CD14-positive monocyte (primary cell): ENCODE data around the gene PPP1R1C. TPM values are rescaled to one million over a fixed set of nuclear protein-coding genes. Genes with fewer than 3 reads are reported as not detected.

ENCODE experiments used
- DNase-seq, 3 donors: peaks; one replicate each; pipeline ENCODE4 v3.0.0-alpha.2; 2011 to 2022
- H2AFZ ChIP-seq: 2 replicates; pipeline ENCODE4 v1.6.0; 2012; ENCODE audit warnings: mild to moderate bottlenecking, low read depth, low read length, inconsistent platforms; ENCODE audit not compliant: insufficient read depth, poor library complexity, severe bottlenecking
- H3K27ac ChIP-seq, 2 donors: 1 replicate in 1 of 2; 2 replicates in 1 of 2; pipeline ENCODE4 v1.5.1; 2012 to 2013; ENCODE audit warnings: low read length in 2 of 2, control low read depth in 1 of 2, inconsistent platforms in 1 of 2, low read depth in 1 of 2, mild to moderate bottlenecking in 1 of 2
- H3K27me3 ChIP-seq, 2 donors: one replicate each; pipeline versions ENCODE4 v1.6.0 to v1.6.1; 2011 to 2013; ENCODE audit warnings: low read length in 2 of 2; ENCODE audit not compliant: control insufficient read depth in 2 of 2, insufficient read depth in 2 of 2
- H3K36me3 ChIP-seq, 2 donors: replicated peaks in 1 of 2; 1 replicate in 1 of 2; 2 replicates in 1 of 2; pipeline versions ENCODE4 v1.5.1 to v1.6.1; 2012 to 2013; ENCODE audit warnings: low read length in 2 of 2, control low read depth in 1 of 2, inconsistent platforms in 1 of 2, mild to moderate bottlenecking in 1 of 2; ENCODE audit not compliant: insufficient read depth in 2 of 2, control insufficient read depth in 1 of 2
- H3K4me1 ChIP-seq, 2 donors: 1 replicate in 1 of 2; 2 replicates in 1 of 2; pipeline versions ENCODE4 v1.5.1 to v1.6.1; 2012 to 2013; ENCODE audit warnings: low read length in 2 of 2, control low read depth in 1 of 2, inconsistent platforms in 1 of 2, mild to moderate bottlenecking in 1 of 2, moderate library complexity in 1 of 2; ENCODE audit not compliant: insufficient read depth in 2 of 2, control insufficient read depth in 1 of 2
- H3K4me2 ChIP-seq: replicated peaks from 2 replicates; pipeline ENCODE3; 2012; ENCODE audit warnings: low read length, moderate library complexity, mild to moderate bottlenecking; ENCODE audit not compliant: poor library complexity, severe bottlenecking; ENCODE audit errors: extremely low read depth
- H3K4me3 ChIP-seq, 3 experiments: fragments of 200-600 bp in 1 of 3; sonication (generic) in 1 of 3; replicated peaks in 1 of 3; 1 replicate in 2 of 3; 2 replicates in 1 of 3; pipeline ENCODE4 v1.5.1; 2011 to 2013; ENCODE audit warnings: low read length in 3 of 3, mild to moderate bottlenecking in 3 of 3, control low read depth in 2 of 3, low read depth in 2 of 3, inconsistent platforms in 1 of 3, moderate library complexity in 1 of 3
- H3K79me2 ChIP-seq: 2 replicates; pipeline ENCODE4 v1.6.0; 2012; ENCODE audit warnings: mild to moderate bottlenecking, control low read depth, inconsistent platforms, low read length, moderate library complexity; ENCODE audit not compliant: insufficient read depth
- H3K9ac ChIP-seq: 2 replicates; pipeline ENCODE4 v1.6.0; 2017; ENCODE audit warnings: low read length, mild to moderate bottlenecking; ENCODE audit not compliant: insufficient read depth, poor library complexity, severe bottlenecking
- H3K9me3 ChIP-seq, 2 donors: replicated peaks in 1 of 2; 1 replicate in 1 of 2; 2 replicates in 1 of 2; pipeline versions ENCODE4 v1.5.1 to v1.6.1; 2012 to 2013; ENCODE audit warnings: low read length in 2 of 2, control low read depth in 1 of 2; ENCODE audit not compliant: control insufficient read depth in 1 of 2, insufficient read depth in 1 of 2
- H4K20me1 ChIP-seq: 2 replicates; pipeline ENCODE4 v1.6.0; 2012; ENCODE audit warnings: mild to moderate bottlenecking, low read length, control low read depth, moderate library complexity; ENCODE audit not compliant: insufficient read depth
- H3K27ac Mint-ChIP-seq, 7 donors: one replicate each; pipeline ENCODE4 v1.8.0; 2020; ENCODE audit warnings: mild to moderate bottlenecking in 7 of 7, mixed read lengths in 7 of 7, moderate library complexity in 6 of 7, inconsistent platforms in 2 of 7
- H3K27me3 Mint-ChIP-seq, 3 donors: one replicate each; pipeline ENCODE4 v1.8.0; 2021 to 2022; ENCODE audit warnings: low read depth in 3 of 3, mild to moderate bottlenecking in 3 of 3, mixed read lengths in 3 of 3, moderate library complexity in 3 of 3, inconsistent platforms in 1 of 3
- H3K36me3 Mint-ChIP-seq, 2 donors: one replicate each; pipeline ENCODE4 v1.8.0; 2020; ENCODE audit warnings: mixed read lengths in 2 of 2, inconsistent platforms in 1 of 2, mild to moderate bottlenecking in 1 of 2
- H3K4me1 Mint-ChIP-seq: one replicate; pipeline ENCODE4 v1.8.0; 2020; ENCODE audit warnings: mild to moderate bottlenecking, mixed read lengths
- H3K4me3 Mint-ChIP-seq, 2 donors: one replicate each; pipeline ENCODE4 v1.8.0; 2020; ENCODE audit warnings: mild to moderate bottlenecking in 2 of 2, mixed read lengths in 2 of 2, moderate library complexity in 1 of 2
- H3K9me3 Mint-ChIP-seq, 7 donors: one replicate each; pipeline ENCODE4 v1.8.0; 2020 to 2022; ENCODE audit warnings: mixed read lengths in 7 of 7, mild to moderate bottlenecking in 6 of 7, moderate library complexity in 6 of 7, inconsistent platforms in 2 of 7
- CTCF ChIP-seq: fragments of 200-600 bp; IDR thresholded peaks from one replicate; pipeline ENCODE4 v1.8.0; 2022; ENCODE audit warnings: antibody characterized with exemption, mild to moderate bottlenecking
- WGBS: methylation state at CpG from one replicate; pipeline ENCODE4 v1.1.5; 2013; ENCODE audit warnings: missing lambda C conversion rate; ENCODE audit not compliant: insufficient coverage; 5-methylcytosine and 5-hydroxymethylcytosine counted together
- intact Hi-C, 2 donors: fragments of 100-400 bp; cut with micrococcal nuclease; formaldehyde crosslinking; loops; one replicate each; pipeline versions ENCODE4 v1.15.0 to v1.15.1; 2023
- polyA plus RNA-seq, 3 donors: library from polyadenylated mRNA; depleted of rRNA in 1 of 3; unstranded in 2 of 3; stranded (reverse) in 1 of 3; fragments of 300-500 nt in 2 of 3; fragments of >200 nt in 1 of 3; fragmentation: Illumina TruSeq in 2 of 3; gene quantifications; 1 replicate in 2 of 3; 2 replicates in 1 of 3; pipeline ENCODE4 v1.2.3, GENCODE V29; 2012 to 2021

PPP1R1C gene
- polyA plus RNA-seq, 3 donors: not detected

GRCh38 chr2:182144776-182145165 lies 159.1 kb downstream of the PPP1R1C start:
- no peak overlapping the region for H3K4me3 ChIP-seq
- H3K9ac ChIP-seq: no peak overlapping the region
- H3K27me3 ChIP-seq: no peaks in the 10 kb centered on the region
- H3K4me2 ChIP-seq: no peak overlapping the region
- peaks cover 0 to 1% (median 0%) of the 10 kb centered on the region in 7 donors for H3K9me3 Mint-ChIP-seq
- H3K79me2 ChIP-seq: no peaks in the 10 kb centered on the region
- H4K20me1 ChIP-seq: no peaks in the 10 kb centered on the region
- TF ChIP-seq CTCF: no peak
- no peaks in the 10 kb centered on the region for H3K36me3 Mint-ChIP-seq
- H3K4me1 Mint-ChIP-seq: no peaks in the 10 kb centered on the region
- peaks cover 0 to 3% (median 1%) of the 10 kb centered on the region in 3 donors for H3K27me3 Mint-ChIP-seq
- H3K4me1 ChIP-seq: no peaks in the 10 kb centered on the region
- DNase-seq: no peak
- no CpG with 5 or more reads among the region's 1 CpG for WGBS
- H3K9me3 ChIP-seq: no peaks in the 10 kb centered on the region
- H3K27ac Mint-ChIP-seq: no peak overlapping the region
- H3K36me3 ChIP-seq: no peaks in the 10 kb centered on the region
- no peak overlapping the region for H3K27ac ChIP-seq
- no peak overlapping the region for H3K4me3 Mint-ChIP-seq
- intact Hi-C loops: no loop called here
- H2AFZ ChIP-seq: no peak overlapping the region

- no peak for DNase-seq
- Histone ChIP-seq H3K4me3 (no peak overlapping the region), H3K4me1 (no peaks in the 10 kb centered on the region), H3K4me2 (no peak overlapping the region), H3K9me3 (no peaks in the 10 kb centered on the region), H3K27me3 (no peaks in the 10 kb centered on the region), H2AFZ (no peak overlapping the region), H4K20me1 (no peaks in the 10 kb centered on the region), H3K9ac (no peak overlapping the region), H3K79me2 (no peaks in the 10 kb centered on the region), H3K27ac (no peak overlapping the region), H3K36me3 (no peaks in the 10 kb centered on the region)
- no peak overlapping the region for H3K27ac Mint-ChIP-seq
- no peaks in the 10 kb centered on the region for H3K36me3 Mint-ChIP-seq
- H3K27me3 Mint-ChIP-seq: peaks cover 0 to 7% (median 2%) of the 10 kb centered on the region in 3 donors
- H3K9me3 Mint-ChIP-seq: peaks cover 0 to 2% (median 0%) of the 10 kb centered on the region in 7 donors
- no peaks in the 10 kb centered on the region for H3K4me1 Mint-ChIP-seq
- no peak for TF ChIP-seq CTCF
- intact Hi-C loops: no loop called here
- 90% methylated on average over 1 of the region's 2 CpGs for WGBS
- H3K4me3 Mint-ChIP-seq: no peak overlapping the region
Measured at GRCh38 chr2:182148344-182148743, 162.7 kb downstream of the PPP1R1C start.
